ENCODE results near the gene SEMA4D.

The SEMA4D gene

GRCh38 chr9:89404074-89404473, 93.8 kb downstream of the SEMA4D start:
- no peaks in the 10 kb centered on the region for H3K27me3 ChIP-seq (replicated peaks)
- H3K27ac ChIP-seq, result no peak overlapping the region
- H3K4me3 ChIP-seq (ENCODE audit: low read depth, low read length), result no peak overlapping the region
- TF ChIP-seq, protein P1, sequence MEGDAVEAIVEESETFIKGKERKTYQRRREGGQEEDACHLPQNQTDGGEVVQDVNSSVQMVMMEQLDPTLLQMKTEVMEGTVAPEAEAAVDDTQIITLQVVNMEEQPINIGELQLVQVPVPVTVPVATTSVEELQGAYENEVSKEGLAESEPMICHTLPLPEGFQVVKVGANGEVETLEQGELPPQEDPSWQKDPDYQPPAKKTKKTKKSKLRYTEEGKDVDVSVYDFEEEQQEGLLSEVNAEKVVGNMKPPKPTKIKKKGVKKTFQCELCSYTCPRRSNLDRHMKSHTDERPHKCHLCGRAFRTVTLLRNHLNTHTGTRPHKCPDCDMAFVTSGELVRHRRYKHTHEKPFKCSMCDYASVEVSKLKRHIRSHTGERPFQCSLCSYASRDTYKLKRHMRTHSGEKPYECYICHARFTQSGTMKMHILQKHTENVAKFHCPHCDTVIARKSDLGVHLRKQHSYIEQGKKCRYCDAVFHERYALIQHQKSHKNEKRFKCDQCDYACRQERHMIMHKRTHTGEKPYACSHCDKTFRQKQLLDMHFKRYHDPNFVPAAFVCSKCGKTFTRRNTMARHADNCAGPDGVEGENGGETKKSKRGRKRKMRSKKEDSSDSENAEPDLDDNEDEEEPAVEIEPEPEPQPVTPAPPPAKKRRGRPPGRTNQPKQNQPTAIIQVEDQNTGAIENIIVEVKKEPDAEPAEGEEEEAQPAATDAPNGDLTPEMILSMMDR (IDR thresholded peaks at IDR 0.05; ENCODE audit: low read depth, low read length, missing control alignments), result no peak
- in situ Hi-C loops (cut with HindIII; ENCODE audit: low pct_ligation_motif_present, low sequenced_read_pairs), result no loop called here
- no peak for DNase-seq
- no peaks in the 10 kb centered on the region for H3K36me3 ChIP-seq (replicated peaks)

- TF ChIP-seq, protein P1 (IDR thresholded peaks at IDR 0.05; ENCODE audit: low read depth, low read length, missing control alignments), result no peak
- H3K27me3 ChIP-seq (replicated peaks), result no peaks in the 10 kb centered on the region
- no peaks in the 10 kb centered on the region for H3K36me3 ChIP-seq (replicated peaks)
- DNase-seq, result no peak
- in situ Hi-C loops (cut with HindIII; ENCODE audit: low pct_ligation_motif_present, low sequenced_read_pairs), result no loop called here
- no peak overlapping the region for H3K27ac ChIP-seq
- H3K4me3 ChIP-seq (ENCODE audit: low read depth, low read length), result no peak overlapping the region
Measured at GRCh38 chr9:89402695-89403427, 95.1 kb downstream of the SEMA4D start.

- H3K27ac ChIP-seq, result no peak overlapping the region
Measured at GRCh38 chr9:89400403-89401116, 97.4 kb downstream of the SEMA4D start.

GRCh38 chr9:89398621-89399020, 99.3 kb downstream of the SEMA4D start:
- DNase-seq, result no peak
- Histone ChIP-seq H3K27me3 (replicated peaks) (no peaks in the 10 kb centered on the region), H3K27ac (no peak overlapping the region), H3K36me3 (replicated peaks) (no peaks in the 10 kb centered on the region), H3K4me3 (ENCODE audit: low read depth, low read length) (no peak overlapping the region)
- TF ChIP-seq, protein P1 (IDR thresholded peaks at IDR 0.05; ENCODE audit: low read depth, low read length, missing control alignments), result no peak
- in situ Hi-C loops (cut with HindIII; ENCODE audit: low pct_ligation_motif_present, low sequenced_read_pairs), result no loop called here

More at GRCh38 chr9:89400403-89401116, 97.4 kb downstream of the SEMA4D start:
- TF ChIP-seq, protein P1 (IDR thresholded peaks at IDR 0.05; ENCODE audit: low read depth, low read length, missing control alignments), result no peak
- H3K27me3 ChIP-seq (replicated peaks), result no peaks in the 10 kb centered on the region
- H3K4me3 ChIP-seq (ENCODE audit: low read depth, low read length), result no peak overlapping the region
- H3K36me3 ChIP-seq (replicated peaks), result no peaks in the 10 kb centered on the region
- in situ Hi-C loops (cut with HindIII; ENCODE audit: low pct_ligation_motif_present, low sequenced_read_pairs), result no loop called here
- no peak for DNase-seq

GRCh38 chr9:89397471-89397870, 100.4 kb downstream of the SEMA4D start:
- in situ Hi-C loops (cut with HindIII; ENCODE audit: low pct_ligation_motif_present, low sequenced_read_pairs), result no loop called here
- no peaks in the 10 kb centered on the region for H3K27me3 ChIP-seq (replicated peaks)
- no peak for DNase-seq
- no peak overlapping the region for H3K27ac ChIP-seq
- H3K4me3 ChIP-seq (ENCODE audit: low read depth, low read length), result no peak overlapping the region
- TF ChIP-seq, protein P1 (IDR thresholded peaks at IDR 0.05; ENCODE audit: low read depth, low read length, missing control alignments), result no peak
- no peaks in the 10 kb centered on the region for H3K36me3 ChIP-seq (replicated peaks)

Data from brain microvascular endothelial cell (primary cell).